GM12865 (cell line): ENCODE data around the gene ADAMTS12.

ENCODE experiments used
- DNase-seq: peaks from one replicate; pipeline ENCODE4 v3.0.0; 2010; ENCODE audit warnings: low read depth
- H3K4me3 ChIP-seq: 2 replicates; pipeline ENCODE4 v1.5.1; 2011; ENCODE audit warnings: mild to moderate bottlenecking, low read depth, low read length, control low read depth
- CTCF ChIP-seq: IDR thresholded peaks from 2 replicates; pipeline ENCODE4 v1.5.1; 2011; ENCODE audit warnings: low read length, control low read depth, low read depth, inconsistent platforms; ENCODE audit not compliant: insufficient read depth; ENCODE audit errors: missing control alignments

The ADAMTS12 gene

GRCh38 chr5:33685873-33686755, 205.7 kb downstream of the ADAMTS12 start:
- no peak for DNase-seq
- TF ChIP-seq CTCF, result no peak
- no peak overlapping the region for H3K4me3 ChIP-seq

DNA sequence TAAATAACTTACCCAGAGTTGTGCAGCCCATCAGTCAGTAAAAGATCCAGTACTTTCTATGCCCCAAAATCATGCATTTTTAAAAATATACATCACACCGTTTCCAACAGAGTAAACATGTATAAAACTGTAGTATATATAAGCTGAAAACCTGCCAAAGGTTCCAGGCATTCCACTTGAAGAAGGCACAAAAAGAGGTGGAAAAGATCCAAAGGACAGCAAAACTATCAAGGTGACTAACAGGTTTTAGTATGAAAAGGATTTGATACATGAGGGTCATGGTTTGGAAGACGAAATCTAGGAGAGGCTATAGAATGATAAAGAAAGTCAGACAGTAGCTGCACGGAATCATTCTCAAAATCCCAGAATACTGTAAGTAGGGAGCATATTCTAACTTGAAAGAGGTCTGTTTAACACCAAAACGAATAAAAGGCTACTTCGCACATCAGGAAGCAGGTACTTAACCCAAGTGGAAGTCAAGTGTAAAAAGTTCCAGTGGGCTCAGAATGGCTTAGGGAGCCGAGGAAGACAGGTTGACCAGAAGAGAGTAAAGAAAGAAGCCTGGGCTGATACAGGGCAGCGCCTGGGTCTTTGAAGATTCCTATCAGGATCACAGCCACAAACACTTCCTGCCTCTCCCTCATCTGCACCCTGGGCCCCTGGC, 207.2 kb downstream of the ADAMTS12 start:
- TF ChIP-seq CTCF, result no peak
- H3K4me3 ChIP-seq, result no peak overlapping the region
- DNase-seq, result no peak

DNA sequence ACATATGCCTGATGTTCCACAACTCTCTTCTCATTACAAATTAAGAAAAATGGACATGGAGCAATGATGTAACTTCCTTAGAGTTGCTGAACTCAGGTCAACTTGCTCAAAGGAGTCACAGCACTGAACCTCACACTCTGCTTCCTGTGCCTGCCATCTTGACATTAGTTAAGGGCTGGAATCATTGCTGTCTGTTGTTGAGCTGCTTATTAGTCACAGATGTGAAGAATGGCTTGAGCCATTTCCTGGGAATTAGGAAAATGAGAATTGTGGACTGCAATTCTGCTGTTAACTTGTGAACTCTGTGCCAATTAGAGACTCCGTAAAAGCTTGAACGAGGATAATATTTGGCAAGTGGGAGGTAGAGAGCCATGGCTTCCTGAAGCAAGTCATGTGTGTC, 212.0 kb downstream of the ADAMTS12 start:
- TF ChIP-seq CTCF, result no peak
- DNase-seq, result no peak
- H3K4me3 ChIP-seq, result no peak overlapping the region

DNA sequence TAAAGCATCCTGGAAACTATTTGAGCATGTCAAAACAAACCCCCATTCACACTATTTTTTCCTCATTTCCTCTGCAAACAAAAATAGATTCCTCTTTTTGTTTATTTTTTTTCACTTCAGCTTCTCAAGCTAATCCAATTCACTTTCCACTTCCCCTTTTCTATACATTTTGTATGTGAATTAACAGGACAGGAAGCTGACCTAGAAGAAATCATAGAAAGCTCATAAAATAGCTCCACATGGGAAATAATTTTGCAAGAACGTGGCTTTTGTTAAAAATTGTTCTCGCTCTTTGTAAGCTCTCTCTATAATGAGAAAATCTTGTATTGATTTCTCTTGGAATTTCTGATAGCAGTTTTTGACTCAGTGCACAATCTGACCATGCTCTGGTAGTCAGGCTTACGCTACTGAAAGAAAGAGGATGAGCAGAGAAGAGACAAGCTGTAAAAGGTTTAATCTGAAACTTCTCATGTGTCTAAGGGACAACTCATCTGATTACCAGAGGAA, 215.8 kb downstream of the ADAMTS12 start:
- DNase-seq, result peak; percentile 62
- TF ChIP-seq CTCF, result no peak
- no peak overlapping the region for H3K4me3 ChIP-seq

DNA sequence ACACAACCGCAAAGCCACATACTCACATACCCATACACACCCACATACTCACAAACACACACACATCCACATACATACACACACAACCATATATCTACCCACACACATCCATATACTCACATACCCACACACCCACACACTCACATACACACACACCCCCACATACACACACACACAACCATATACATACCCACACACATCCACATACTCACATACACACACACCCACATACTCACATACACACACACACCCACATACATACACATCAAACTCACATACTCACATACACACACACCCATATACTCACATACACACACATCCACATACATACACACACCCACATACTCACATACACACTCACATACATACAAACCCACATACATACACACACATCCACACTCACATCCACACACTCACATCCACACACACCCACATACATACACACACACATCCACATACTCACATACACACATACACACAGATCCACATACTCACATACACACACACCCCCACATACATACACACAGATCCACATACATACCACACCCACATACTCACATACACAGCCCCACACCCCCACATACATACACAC, 220.0 kb downstream of the ADAMTS12 start:
- H3K4me3 ChIP-seq, result no peak overlapping the region
- no peak for TF ChIP-seq CTCF
- no peak for DNase-seq

- no peak for DNase-seq
- no peak for TF ChIP-seq CTCF
These were observed 228.9 kb downstream of the ADAMTS12 start for GRCh38 chr5:33662722-33663427.

More at GRCh38 chr5:33662722-33663427, 228.9 kb downstream of the ADAMTS12 start:
- H3K4me3 ChIP-seq, result no peak overlapping the region
